Activated CD4-positive, alpha-beta T cell treated with anti-CD3 and anti-CD28 coated beads for 1 hour (primary cell): ENCODE measurements around the gene CACNA1B.
"Not testable (repeated sequence)": the region's sequence is repeated elsewhere in the genome, so short reads cannot be mapped to it uniquely, and the experiment has no call there.

Experiments used
- DNase-seq: peaks from one replicate; pipeline ENCODE4 v3.0.0-alpha.2; 2020

Gene CACNA1B

GRCh38 chr9:137890768-137891587 is 13.4 kb downstream of the CACNA1B start:
- DNase-seq: not testable (repeated sequence)

GRCh38 chr9:137891588-137892423 is 14.2 kb downstream of the CACNA1B start:
- no peak for DNase-seq

- no peak for DNase-seq
Observed at GRCh38 chr9:137892424-137893191, 15.0 kb downstream of the CACNA1B start.

- no peak for DNase-seq
Observed at GRCh38 chr9:137893670-137894069, 16.1 kb downstream of the CACNA1B start.

GRCh38 chr9:137899551-137900360 is 22.2 kb downstream of the CACNA1B start:
- no peak for DNase-seq

- no peak for DNase-seq
Observed at GRCh38 chr9:137900584-137901310, 23.2 kb downstream of the CACNA1B start.

- DNase-seq: no peak
Observed at GRCh38 chr9:137902646-137903045, 25.1 kb downstream of the CACNA1B start.

- DNase-seq: no peak
Observed at GRCh38 chr9:137905740-137906139, 28.2 kb downstream of the CACNA1B start.

GRCh38 chr9:137907776-137908175 is 30.2 kb downstream of the CACNA1B start:
- no peak for DNase-seq

- DNase-seq: no peak
Observed at GRCh38 chr9:137912671-137913070, 35.1 kb downstream of the CACNA1B start.

GRCh38 chr9:137913132-137913531 is 35.5 kb downstream of the CACNA1B start:
- no peak for DNase-seq

- DNase-seq: no peak
Observed at GRCh38 chr9:137913771-137914767, 36.5 kb downstream of the CACNA1B start.

GRCh38 chr9:137916540-137916939 is 39.0 kb downstream of the CACNA1B start:
- DNase-seq: no peak

GRCh38 chr9:137917116-137917515 is 39.5 kb downstream of the CACNA1B start:
- DNase-seq: no peak

GRCh38 chr9:137917795-137918194 is 40.2 kb downstream of the CACNA1B start:
- DNase-seq: no peak

GRCh38 chr9:137918331-137919094 is 40.9 kb downstream of the CACNA1B start:
- DNase-seq: no peak

GRCh38 chr9:137919095-137919465 is 41.5 kb downstream of the CACNA1B start:
- DNase-seq: no peak

GRCh38 chr9:137919649-137920141 is 42.1 kb downstream of the CACNA1B start:
- no peak for DNase-seq

GRCh38 chr9:137920753-137921152 is 43.2 kb downstream of the CACNA1B start:
- DNase-seq: no peak
